Breast epithelium (tissue), 4 donors: Measurements from ENCODE around the gene ASL. TPM values are rescaled to one million over a fixed set of nuclear protein-coding genes. Genes with fewer than 3 reads are reported as not detected.
"Not testable (repeated sequence)": the region's sequence is repeated elsewhere in the genome, so short reads cannot be mapped to it uniquely, and the experiment has no call there.

Experiments used
- DNase-seq, 2 donors: peaks; one replicate each; pipeline ENCODE4 v3.0.0-alpha.2; 2019; ENCODE audit warnings: low spot score in 2 of 2
- H3K27ac ChIP-seq, 2 donors: fragments of 200-600 bp; sonication (generic) in 1 of 2; one replicate each; pipeline ENCODE4 v1.5.1; 2016 to 2019; ENCODE audit warnings: mild to moderate bottlenecking in 1 of 2
- H3K27me3 ChIP-seq, 2 donors: fragments of 200-600 bp; sonication (generic) in 1 of 2; one replicate each; pipeline versions ENCODE4 v1.5.1 to v1.6.0; 2017 to 2019; ENCODE audit warnings: control low read depth in 1 of 2, mild to moderate bottlenecking in 1 of 2
- H3K36me3 ChIP-seq: fragments of 200-600 bp; one replicate; pipeline ENCODE4 v1.5.1; 2019
- H3K4me1 ChIP-seq, 2 donors: fragments of 200-600 bp; sonication (generic); one replicate each; pipeline ENCODE4 v1.5.1; 2016 to 2019; ENCODE audit warnings: control low read depth in 1 of 2
- H3K4me3 ChIP-seq, 3 donors: fragments of 200-600 bp; sonication (generic); 1 replicate in 2 of 3; 2 replicates in 1 of 3; pipeline ENCODE4 v1.5.1; 2016 to 2019; ENCODE audit warnings: mild to moderate bottlenecking in 3 of 3, moderate library complexity in 2 of 3
- H3K9me3 ChIP-seq, 2 donors: fragments of 200-600 bp; sonication (generic) in 1 of 2; one replicate each; pipeline ENCODE4 v1.5.1; 2016 to 2019; ENCODE audit warnings: control low read depth in 1 of 2
- CTCF ChIP-seq, 3 donors: fragments of 450-650 bp; IDR thresholded peaks; one replicate each; pipeline ENCODE4 v1.5.1; 2016 to 2017; ENCODE audit warnings: antibody characterized with exemption in 3 of 3, mild to moderate bottlenecking in 3 of 3, moderate library complexity in 3 of 3
- POLR2A ChIP-seq: fragments of 450-650 bp; IDR thresholded peaks from one replicate; pipeline ENCODE4 v1.6.1; 2016; ENCODE audit warnings: antibody characterized with exemption, mild to moderate bottlenecking, moderate library complexity
- POLR2AphosphoS5 ChIP-seq, 3 donors: sonication (generic); formaldehyde crosslinking; IDR thresholded peaks; one replicate each; pipeline ENCODE4 v1.6.1; 2017; ENCODE audit warnings: antibody characterized with exemption in 3 of 3
- intact Hi-C: fragments of 100-400 bp; cut with DNase I; formaldehyde crosslinking; loops from one replicate; pipeline ENCODE4 v1.15.1; 2023; ENCODE audit warnings: low total_unique reads
- total RNA-seq, 3 donors: library from RNA; depleted of rRNA; stranded (reverse); fragments of >200 nt; gene quantifications; one replicate each; pipeline ENCODE4 v1.1.0, GENCODE V29; 2016

Gene ASL
- 10 to 100 TPM; 31.9 to 39.8 (median 33.1) TPM for total RNA-seq

- intact Hi-C loops: no loop called here
These were observed at the start of gene ASL for GRCh38 chr7:66075590-66076461. ASL (plus strand) TSS chr7:66075819; CDS start chr7:66076082, 263 bp downstream.

DNA sequence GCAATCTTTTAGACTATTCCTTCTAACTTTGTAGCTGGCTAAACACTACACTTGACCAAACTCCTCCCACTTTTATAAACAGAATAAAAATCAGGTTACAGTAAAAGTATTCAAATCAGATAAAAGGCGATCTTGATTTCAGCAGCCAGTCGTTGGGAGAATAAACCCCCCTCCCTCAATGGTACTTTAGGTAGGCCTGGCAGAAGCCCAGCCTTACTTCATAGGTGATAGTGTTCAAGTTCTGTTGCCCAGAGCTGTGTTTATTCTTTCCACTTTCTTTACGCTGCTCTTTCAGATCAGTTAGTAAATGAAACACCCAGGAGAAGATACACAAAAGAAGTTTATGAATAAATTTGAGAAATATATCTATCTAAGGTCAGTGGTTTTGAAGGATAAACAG, 47.3 kb upstream of the ASL start:
- intact Hi-C loops, H3K4me3 ChIP-seq, H3K27me3 ChIP-seq, DNase-seq, H3K36me3 ChIP-seq, H3K4me1 ChIP-seq, H3K9me3 ChIP-seq, H3K27ac ChIP-seq: not testable (repeated sequence)

More at GRCh38 chr7:66075590-66076461, at the start of gene ASL:
- Histone ChIP-seq H3K27ac (peak within 1 kb of the TSS; percentile 71 to 84), H3K4me3 (peak within 1 kb of the TSS; percentile 81 to 92 (median 84)), H3K9me3 (no peaks in the 10 kb centered on the region), H3K36me3 (no peaks in the 10 kb centered on the region), H3K27me3 (no peaks in the 10 kb centered on the region), H3K4me1 (peaks cover 0 to 7% of the 10 kb centered on the region in 2 donors)
- peak; percentile 66 to 85 (median 82) for TF ChIP-seq POLR2AphosphoS5 (IDR thresholded peaks at IDR 0.05)
- TF ChIP-seq CTCF (IDR thresholded peaks at IDR 0.05): no peak
- TF ChIP-seq POLR2A: peak; percentile 18
- DNase-seq: peak; percentile 92

DNA sequence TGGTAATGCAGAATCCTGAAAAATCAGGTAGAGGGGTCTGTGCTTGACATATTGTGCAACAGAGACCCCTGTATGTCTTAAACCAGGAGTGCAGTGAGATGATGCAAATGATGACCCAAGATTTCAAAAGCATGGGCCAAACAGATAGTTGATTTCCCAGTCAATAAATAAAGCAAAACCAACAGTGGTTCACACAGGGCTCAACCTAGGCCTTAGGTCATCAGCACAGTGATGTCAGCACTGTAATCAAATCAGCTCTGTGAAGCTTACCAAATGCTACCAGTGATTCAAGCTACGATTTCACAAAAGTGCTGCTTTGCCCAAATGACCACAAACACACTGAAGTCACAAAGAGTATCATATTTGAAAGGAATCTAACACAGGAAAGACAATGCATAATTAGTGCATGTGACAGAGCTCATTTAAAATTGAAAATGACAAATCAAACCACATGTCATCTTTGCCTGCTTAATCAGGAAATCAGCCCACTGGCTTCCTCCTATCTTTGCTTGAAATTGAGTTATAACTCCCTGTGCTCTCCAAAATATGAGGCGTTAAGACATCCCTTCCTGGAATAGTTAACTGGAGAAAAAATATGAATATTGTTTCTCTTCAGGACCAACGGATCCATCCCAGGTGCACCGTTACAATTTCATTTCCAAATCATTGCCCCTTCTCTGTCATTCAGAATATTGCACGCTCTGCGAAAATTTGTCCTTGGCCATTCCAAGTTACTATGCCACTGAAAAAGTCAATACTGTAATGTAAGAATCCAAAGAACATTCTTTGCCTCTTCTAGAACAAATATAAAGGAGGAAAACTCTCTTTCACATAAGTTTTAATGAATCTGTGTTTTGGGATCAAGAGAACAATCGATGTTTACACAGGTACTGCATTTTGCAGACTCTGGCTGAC, 41.9 kb upstream of the ASL start:
- intact Hi-C loops: no loop called here
- Histone ChIP-seq H3K27me3 (no peaks in the 10 kb centered on the region), H3K4me3 (no peak overlapping the region), H3K4me1 (no peaks in the 10 kb centered on the region), H3K9me3 (no peaks in the 10 kb centered on the region), H3K36me3 (no peaks in the 10 kb centered on the region), H3K27ac (no peak overlapping the region)
- TF ChIP-seq POLR2AphosphoS5 (IDR thresholded peaks at IDR 0.05) (no peak), POLR2A (no peak), CTCF (IDR thresholded peaks at IDR 0.05) (no peak)
- no peak for DNase-seq

DNA sequence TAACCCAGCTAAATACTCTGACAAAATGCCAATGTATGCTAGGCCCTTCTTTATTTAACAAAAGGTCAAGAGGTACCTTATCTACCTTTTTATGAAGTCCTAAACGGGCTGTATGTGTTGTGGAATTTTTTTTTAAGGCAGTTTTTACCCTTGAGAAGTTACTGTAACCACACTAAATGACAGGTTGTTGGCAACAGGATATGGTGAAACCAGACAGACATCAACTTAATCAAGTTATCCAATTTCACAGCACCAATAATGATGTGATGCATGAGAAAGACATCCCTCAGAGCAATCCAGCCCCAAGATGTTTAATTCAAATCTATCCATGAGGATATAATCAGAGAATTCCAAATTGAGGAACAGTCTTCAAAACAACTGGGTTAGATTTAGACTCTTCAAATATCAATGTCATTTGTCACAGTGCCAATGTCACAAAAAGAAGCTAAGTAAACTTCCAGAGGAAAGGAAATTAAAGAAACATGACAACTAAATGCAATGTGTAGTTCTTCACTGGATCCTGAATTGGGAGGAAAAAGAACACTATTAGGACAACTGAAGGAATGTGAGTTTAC, 41.1 kb upstream of the ASL start:
- intact Hi-C loops, H3K36me3 ChIP-seq, DNase-seq, H3K4me3 ChIP-seq, H3K27me3 ChIP-seq, H3K9me3 ChIP-seq, H3K27ac ChIP-seq, H3K4me1 ChIP-seq: not testable (repeated sequence)

DNA sequence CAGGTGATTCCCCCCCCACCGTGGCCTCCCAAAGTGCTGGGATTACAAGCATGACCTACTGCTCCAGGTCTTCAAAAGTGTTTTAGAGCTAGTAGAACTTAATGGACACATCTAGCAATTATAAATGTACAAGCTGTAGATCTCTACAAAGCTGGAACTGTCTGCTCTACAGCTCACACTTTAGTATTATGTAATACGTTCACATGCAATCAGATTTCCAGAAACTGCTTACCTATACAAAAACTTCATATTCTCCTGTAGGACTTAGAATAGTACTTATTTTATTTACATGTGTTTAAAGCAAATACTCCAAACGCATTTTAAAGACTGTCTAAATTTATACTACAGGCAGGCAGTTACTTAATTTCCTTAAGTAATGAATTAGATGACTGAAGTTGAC, 39.2 kb upstream of the ASL start:
- DNase-seq: no peak
- intact Hi-C loops: no loop called here
- Histone ChIP-seq H3K4me1 (no peaks in the 10 kb centered on the region), H3K4me3 (no peak overlapping the region), H3K27ac (no peak overlapping the region), H3K36me3 (no peaks in the 10 kb centered on the region), H3K9me3 (no peaks in the 10 kb centered on the region), H3K27me3 (no peaks in the 10 kb centered on the region)
- no peak for TF ChIP-seq POLR2A
- no peak for TF ChIP-seq POLR2AphosphoS5 (IDR thresholded peaks at IDR 0.05)
- TF ChIP-seq CTCF (IDR thresholded peaks at IDR 0.05): no peak
